Thyroid gland (tissue), 4 donors: ENCODE measurements around the gene VLDLR. TPM values are rescaled to one million over a fixed set of nuclear protein-coding genes. Genes with fewer than 3 reads are reported as not detected.
A peak's percentile ranks its signal among the peaks of the same experiment; 100 is the strongest.

Source experiments
- DNase-seq, 2 donors: peaks; one replicate each; pipeline ENCODE4 v3.0.0-alpha.2; 2019
- H3K27ac ChIP-seq, 3 donors: fragments of 200-600 bp; sonication (generic); 1 replicate in 2 of 3; 2 replicates in 1 of 3; pipeline ENCODE4 v1.5.1; 2016 to 2019; ENCODE audit warnings: mild to moderate bottlenecking in 1 of 3, moderate library complexity in 1 of 3
- H3K27me3 ChIP-seq: fragments of 200-600 bp; sonication (generic); one replicate; pipeline ENCODE4 v1.5.1; 2019
- H3K36me3 ChIP-seq, 2 donors: fragments of 200-600 bp; sonication (generic); one replicate each; pipeline ENCODE4 v1.5.1; 2016 to 2019
- H3K4me1 ChIP-seq, 2 donors: fragments of 200-600 bp; sonication (generic); one replicate each; pipeline ENCODE4 v1.5.1; 2017 to 2019
- H3K4me3 ChIP-seq, 3 donors: fragments of 200-600 bp; sonication (generic); replicated peaks in 1 of 3; 1 replicate in 2 of 3; 2 replicates in 1 of 3; pipeline ENCODE4 v1.5.1; 2016; ENCODE audit warnings: mild to moderate bottlenecking in 1 of 3
- H3K9me3 ChIP-seq: fragments of 200-600 bp; sonication (generic); one replicate; pipeline ENCODE4 v1.5.1; 2017
- CTCF ChIP-seq, 6 experiments: fragments of 200-600 bp in 3 of 6; fragments of 450-650 bp in 3 of 6; sonication (generic) in 3 of 6; IDR thresholded peaks; one replicate each; pipeline ENCODE4 v1.5.1; 2016 to 2019; ENCODE audit warnings: antibody characterized with exemption in 6 of 6, mild to moderate bottlenecking in 2 of 6, inconsistent platforms in 1 of 6, moderate library complexity in 1 of 6
- POLR2A ChIP-seq, 2 donors: fragments of 450-650 bp; IDR thresholded peaks; one replicate each; pipeline ENCODE4 v1.6.1; 2017; ENCODE audit warnings: antibody characterized with exemption in 2 of 2, mild to moderate bottlenecking in 2 of 2, moderate library complexity in 1 of 2
- whole genome bisulfite sequencing, 2 donors: methylation state at CpG; one replicate each; pipeline ENCODE4 v1.1.5; 2017; 5-methylcytosine and 5-hydroxymethylcytosine counted together
- intact Hi-C: fragments of 100-400 bp; cut with DNase I; formaldehyde crosslinking; loops from one replicate; pipeline ENCODE4 v1.15.1; 2023
- total RNA-seq, 4 donors: library from RNA; depleted of rRNA; stranded (reverse); fragments of >200 nt; gene quantifications; one replicate each; pipeline ENCODE4 v1.2.3, GENCODE V29; 2016

Gene VLDLR
- total RNA-seq, 4 donors from 2014 or later, result 14.2 to 59.2 (median 46.0) TPM

- WGBS, 2 donors, result 65% methylated on average over 4 of the region's 4 CpGs
Measured at GRCh38 chr9:2664174-2665065, 42.8 kb downstream of the VLDLR start.

GRCh38 chr9:2666569-2666968 is 45.0 kb downstream of the VLDLR start:
- no peak for TF ChIP-seq POLR2A (IDR thresholded peaks at IDR 0.05)
- no peak for TF ChIP-seq CTCF (IDR thresholded peaks at IDR 0.05)
- no peaks in the 10 kb centered on the region for H3K9me3 ChIP-seq
- intact Hi-C loops, result no loop called here
- no peak overlapping the region for H3K4me3 ChIP-seq
- peaks cover 10 to 12% of the 10 kb centered on the region in 2 donors for H3K4me1 ChIP-seq
- WGBS, 2 donors, result 96 to 98% methylated on average over 4 of the region's 4 CpGs
- H3K27ac ChIP-seq, result no peak overlapping the region
- H3K27me3 ChIP-seq, result no peaks in the 10 kb centered on the region
- no peak for DNase-seq
- no peaks in the 10 kb centered on the region for H3K36me3 ChIP-seq

More at GRCh38 chr9:2664174-2665065, 42.8 kb downstream of the VLDLR start:
- Histone ChIP-seq H3K27ac (peak overlapping the region; percentile 25 to 52 (median 28)), H3K9me3 (no peaks in the 10 kb centered on the region), H3K27me3 (no peaks in the 10 kb centered on the region), H3K4me1 (peaks cover 10 to 12% of the 10 kb centered on the region in 2 donors), H3K4me3 (no peak overlapping the region), H3K36me3 (no peaks in the 10 kb centered on the region)
- TF ChIP-seq POLR2A (IDR thresholded peaks at IDR 0.05) (no peak), CTCF (IDR thresholded peaks at IDR 0.05) (no peak)
- intact Hi-C loops, result no loop called here
- no peak for DNase-seq

GRCh38 chr9:2673161-2673560 is 51.6 kb downstream of the VLDLR start:
- no peak for DNase-seq
- 93 to 97% methylated on average over 3 of the region's 3 CpGs for WGBS, 2 donors
- Histone ChIP-seq H3K27me3 (no peaks in the 10 kb centered on the region), H3K4me3 (no peak overlapping the region), H3K9me3 (no peaks in the 10 kb centered on the region), H3K4me1 (peaks cover 0 to 3% of the 10 kb centered on the region in 2 donors), H3K27ac (no peak overlapping the region), H3K36me3 (no peaks in the 10 kb centered on the region)
- intact Hi-C loops, result no loop called here
- TF ChIP-seq POLR2A (IDR thresholded peaks at IDR 0.05) (no peak), CTCF (IDR thresholded peaks at IDR 0.05) (no peak)

- Histone ChIP-seq H3K27ac (no peak overlapping the region), H3K27me3 (no peaks in the 10 kb centered on the region), H3K4me1 (peaks cover 0 to 3% of the 10 kb centered on the region in 2 donors), H3K4me3 (no peak overlapping the region), H3K36me3 (no peaks in the 10 kb centered on the region), H3K9me3 (no peaks in the 10 kb centered on the region)
- intact Hi-C loops, result no loop called here
- WGBS, 2 donors, result 79 to 87% methylated on average over 9 of the region's 9 CpGs
- no peak for TF ChIP-seq CTCF (IDR thresholded peaks at IDR 0.05)
- TF ChIP-seq POLR2A (IDR thresholded peaks at IDR 0.05), result no peak
- DNase-seq, result no peak
Measured at GRCh38 chr9:2674141-2674824, 52.7 kb downstream of the VLDLR start.

GRCh38 chr9:2675834-2676233 is 54.2 kb downstream of the VLDLR start:
- no peak overlapping the region for H3K4me3 ChIP-seq
- no peak for DNase-seq
- intact Hi-C loops, result no loop called here
- H3K4me1 ChIP-seq, result peaks cover 0 to 3% of the 10 kb centered on the region in 2 donors
- TF ChIP-seq CTCF (IDR thresholded peaks at IDR 0.05) (no peak), POLR2A (IDR thresholded peaks at IDR 0.05) (no peak)
- H3K9me3 ChIP-seq, result no peaks in the 10 kb centered on the region
- 88 to 92% methylated on average over 1 of the region's 1 CpG for WGBS, 2 donors
- no peaks in the 10 kb centered on the region for H3K27me3 ChIP-seq
- H3K36me3 ChIP-seq, result no peaks in the 10 kb centered on the region
- no peak overlapping the region for H3K27ac ChIP-seq
